NCI-H2029 (cell line): Measurements from ENCODE around the gene XKR7.
"Not testable (repeated sequence)": the region's sequence is repeated elsewhere in the genome, so short reads cannot be mapped to it uniquely, and the experiment has no call there.

Experiments used
- DNase-seq: peaks from one replicate; lab custom pipeline; 2025; lab: John Stamatoyannopoulos, UW

Gene XKR7

GRCh38 chr20:31967830-31968249 is at the start of gene XKR7:
Gene XKR7, plus strand, starts transcription at chr20:31968151. Its CDS starts 25 bp downstream, at chr20:31968176.
- peak; percentile 67 for DNase-seq

- DNase-seq: no peak
Measured at GRCh38 chr20:31918466-31919105, 49.4 kb upstream of the XKR7 start.

DNA sequence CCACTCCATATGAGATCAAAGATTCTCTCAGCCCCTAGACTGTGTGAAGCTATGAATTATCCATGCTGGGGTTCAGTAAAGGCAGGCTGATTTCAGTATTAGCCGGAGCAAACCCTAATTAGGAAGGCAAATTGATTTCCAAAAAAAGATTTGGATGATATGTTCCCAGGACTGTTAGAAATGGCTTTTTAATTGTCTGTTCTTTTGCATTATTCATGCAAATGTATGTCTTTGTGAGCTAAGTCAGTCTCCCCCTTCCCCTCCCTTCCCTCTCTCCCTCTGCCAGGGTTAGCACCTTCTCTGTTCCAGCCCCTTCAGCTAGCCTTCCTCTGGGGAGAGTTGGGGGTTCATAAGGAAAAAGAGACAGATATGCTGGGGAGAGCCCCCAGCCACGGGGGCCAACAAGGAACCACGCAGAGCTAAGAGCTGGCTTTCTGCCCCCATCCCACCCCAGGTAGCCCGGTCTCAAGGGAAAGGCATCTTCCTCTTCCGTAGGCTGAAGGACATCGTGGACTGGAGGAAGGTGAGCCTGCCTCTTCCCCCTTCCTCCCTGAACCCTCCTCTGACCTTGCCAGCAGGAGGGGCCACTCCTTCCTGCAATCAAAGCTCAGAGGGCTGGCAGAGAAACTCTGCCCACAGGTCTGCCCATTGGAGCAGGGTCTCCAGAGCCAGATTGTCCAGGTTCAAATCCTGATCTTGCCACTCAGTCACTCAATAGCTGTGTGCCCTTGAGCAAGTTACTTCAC is 48.4 kb upstream of the XKR7 start:
- DNase-seq: no peak

DNA sequence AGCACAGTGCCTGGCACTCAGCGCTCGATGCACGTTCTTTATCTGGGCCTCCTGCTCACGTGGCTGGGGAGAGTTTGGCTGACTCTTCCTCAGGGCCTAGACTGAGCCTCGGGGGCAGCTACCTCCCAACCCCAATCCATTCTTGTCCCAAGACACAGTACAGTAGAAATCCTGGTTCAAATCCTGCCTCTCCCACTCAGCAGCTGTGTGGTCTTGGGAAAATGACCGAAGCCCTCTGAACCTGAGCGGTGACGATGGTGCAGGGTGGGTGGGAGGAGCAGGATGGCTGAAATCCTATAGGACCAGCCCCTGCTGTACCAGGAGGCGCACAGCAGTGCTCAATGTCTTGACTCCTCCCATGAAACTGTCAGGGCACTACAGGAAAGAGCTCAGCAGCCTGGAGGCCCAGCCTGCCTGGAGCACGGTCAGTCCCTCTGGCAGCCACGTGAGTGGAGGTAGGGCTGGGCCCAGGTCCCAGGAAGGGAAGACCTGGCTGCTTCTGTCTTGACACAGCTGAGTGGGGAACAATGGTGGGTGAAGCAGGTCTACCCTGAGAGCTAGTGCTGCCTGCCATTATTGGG is 47.6 kb upstream of the XKR7 start:
- DNase-seq: no peak

GRCh38 chr20:31921480-31921879 is 46.5 kb upstream of the XKR7 start:
- DNase-seq: not testable (repeated sequence)

GRCh38 chr20:31922181-31922580 is 45.8 kb upstream of the XKR7 start:
- no peak for DNase-seq

- DNase-seq: no peak
Measured at GRCh38 chr20:31922588-31922987, 45.4 kb upstream of the XKR7 start.

DNA sequence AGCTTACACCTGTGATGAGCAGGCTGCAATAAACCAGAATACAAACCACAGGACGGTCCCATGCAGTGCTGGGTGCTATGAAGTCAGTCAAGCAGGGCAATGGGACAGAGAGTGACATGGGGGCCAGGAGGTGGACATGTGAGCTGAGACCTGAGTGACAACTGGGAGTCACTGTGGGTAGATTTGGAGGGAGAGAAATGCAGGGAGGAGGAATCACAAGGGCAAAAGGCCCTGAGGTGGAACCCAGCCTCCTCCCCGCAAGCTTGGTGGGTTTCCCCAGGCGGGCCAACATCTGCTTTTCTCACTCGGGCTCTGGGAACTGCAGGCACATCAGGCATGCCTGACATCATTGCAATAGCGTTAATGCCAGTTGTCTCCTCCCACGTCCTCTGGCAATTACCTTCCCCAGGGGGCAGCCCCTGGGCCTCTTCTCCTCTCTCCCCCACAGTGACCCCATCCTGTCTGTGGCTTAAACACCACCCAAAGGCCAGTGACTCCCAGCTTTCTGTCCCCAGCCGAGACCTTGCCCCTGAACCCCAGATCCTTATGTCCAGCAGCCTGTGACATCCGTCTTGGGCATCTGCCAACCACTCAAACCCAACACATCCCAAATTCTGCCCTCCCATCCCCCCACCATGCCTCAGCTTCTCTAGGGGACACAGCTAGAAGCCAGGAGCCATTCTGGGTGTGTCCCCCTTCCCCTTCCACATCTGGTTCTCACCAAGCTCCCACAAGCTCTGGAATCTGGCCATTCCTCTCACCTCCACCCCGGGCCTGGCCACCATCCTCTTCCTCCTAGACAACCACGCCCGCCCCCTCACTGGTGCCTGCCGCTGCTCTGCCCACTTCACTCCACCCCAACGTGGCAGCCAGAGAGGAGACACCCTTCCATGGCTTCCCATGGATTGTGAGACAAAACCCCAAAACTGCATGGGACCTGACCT is 44.3 kb upstream of the XKR7 start:
- no peak for DNase-seq

- DNase-seq: no peak
Measured at GRCh38 chr20:31924561-31924960, 43.4 kb upstream of the XKR7 start.

DNA sequence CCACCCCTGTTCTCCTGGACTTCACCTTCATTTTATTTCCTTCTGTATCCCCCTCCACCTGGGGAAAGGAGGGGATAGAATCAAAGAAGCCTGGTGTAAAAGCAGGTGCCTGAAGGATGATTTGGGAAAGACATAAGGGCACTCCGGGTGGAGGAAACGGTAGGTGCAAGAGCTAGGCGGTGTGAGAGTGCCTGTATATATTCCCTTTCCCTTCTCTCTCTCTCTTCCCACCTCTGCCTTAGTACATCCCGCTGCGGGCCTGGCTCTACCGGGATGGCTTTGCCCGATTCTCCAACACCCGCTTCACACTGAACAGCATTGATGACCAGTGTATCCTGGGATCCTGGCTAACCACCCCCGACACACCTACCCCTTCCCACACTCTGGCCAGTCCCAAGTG is 42.3 kb upstream of the XKR7 start:
- DNase-seq: no peak

- DNase-seq: no peak
Measured at GRCh38 chr20:31926493-31926892, 41.5 kb upstream of the XKR7 start.

DNA sequence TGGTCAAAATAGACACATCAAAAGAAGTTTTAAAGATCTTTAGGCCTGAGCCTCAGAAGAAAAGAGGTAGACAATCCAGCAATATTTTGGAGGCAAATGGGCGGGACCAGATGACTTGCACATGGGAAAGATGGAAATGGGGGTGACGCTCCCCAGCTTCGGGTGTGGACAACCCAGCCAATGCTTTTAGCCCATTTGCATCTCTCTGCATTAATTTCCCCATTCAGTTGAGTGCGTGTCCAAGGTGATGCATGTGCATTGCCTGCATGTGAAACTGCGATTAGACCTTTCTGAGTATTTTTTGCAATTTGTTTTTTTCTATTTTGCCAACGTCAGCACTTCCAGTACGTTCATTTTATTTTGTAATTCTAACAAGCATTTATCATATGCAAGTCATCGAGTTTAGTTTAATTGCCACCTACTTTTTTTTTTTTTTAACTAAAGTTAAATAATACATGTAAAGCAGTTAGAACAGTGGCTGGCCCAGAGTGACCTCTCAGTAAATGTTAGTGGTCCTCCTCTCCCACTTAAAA is 40.3 kb upstream of the XKR7 start:
- no peak for DNase-seq

GRCh38 chr20:31929631-31930030 is 38.3 kb upstream of the XKR7 start:
- DNase-seq: not testable (repeated sequence)

GRCh38 chr20:31930779-31931178 is 37.2 kb upstream of the XKR7 start:
- no peak for DNase-seq

DNA sequence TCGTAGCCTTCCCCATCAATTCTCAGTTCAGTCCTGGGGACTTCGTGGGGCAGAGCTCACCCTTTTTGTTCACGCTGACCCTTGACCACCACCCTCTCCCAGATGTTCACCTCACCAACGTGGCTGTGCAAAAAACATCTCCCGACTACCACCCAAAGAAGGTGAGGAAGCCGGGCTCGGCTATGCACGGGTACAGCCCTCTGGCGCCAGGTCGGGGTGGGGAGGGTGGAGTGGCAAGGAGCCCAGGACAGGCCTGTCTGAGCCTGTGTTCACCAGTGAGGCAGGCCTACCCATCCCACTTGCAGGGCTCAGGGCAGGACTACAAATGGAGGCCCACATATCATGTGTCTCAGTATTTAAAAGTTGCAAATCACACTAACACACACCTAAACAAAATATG is 34.3 kb upstream of the XKR7 start:
- DNase-seq: no peak

DNA sequence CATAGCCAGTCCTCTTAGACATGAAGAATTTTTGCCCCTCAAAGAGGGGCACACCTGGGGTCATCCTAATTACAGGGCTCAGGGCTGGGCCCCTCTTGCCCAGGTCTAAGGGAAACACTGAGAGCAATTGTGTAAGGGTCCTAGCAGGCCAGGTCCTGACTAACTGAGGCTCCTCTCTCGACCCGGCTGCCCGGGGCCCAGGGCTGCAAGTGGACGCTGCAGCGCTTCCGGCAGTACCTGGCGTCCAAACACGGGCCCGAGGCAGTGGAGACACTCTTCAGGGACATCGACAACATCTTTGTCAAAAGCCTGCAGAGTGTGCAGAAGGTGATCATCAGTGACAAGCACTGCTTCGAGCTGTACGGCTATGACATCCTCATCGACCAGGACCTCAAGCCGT is 33.5 kb upstream of the XKR7 start:
- no peak for DNase-seq

DNA sequence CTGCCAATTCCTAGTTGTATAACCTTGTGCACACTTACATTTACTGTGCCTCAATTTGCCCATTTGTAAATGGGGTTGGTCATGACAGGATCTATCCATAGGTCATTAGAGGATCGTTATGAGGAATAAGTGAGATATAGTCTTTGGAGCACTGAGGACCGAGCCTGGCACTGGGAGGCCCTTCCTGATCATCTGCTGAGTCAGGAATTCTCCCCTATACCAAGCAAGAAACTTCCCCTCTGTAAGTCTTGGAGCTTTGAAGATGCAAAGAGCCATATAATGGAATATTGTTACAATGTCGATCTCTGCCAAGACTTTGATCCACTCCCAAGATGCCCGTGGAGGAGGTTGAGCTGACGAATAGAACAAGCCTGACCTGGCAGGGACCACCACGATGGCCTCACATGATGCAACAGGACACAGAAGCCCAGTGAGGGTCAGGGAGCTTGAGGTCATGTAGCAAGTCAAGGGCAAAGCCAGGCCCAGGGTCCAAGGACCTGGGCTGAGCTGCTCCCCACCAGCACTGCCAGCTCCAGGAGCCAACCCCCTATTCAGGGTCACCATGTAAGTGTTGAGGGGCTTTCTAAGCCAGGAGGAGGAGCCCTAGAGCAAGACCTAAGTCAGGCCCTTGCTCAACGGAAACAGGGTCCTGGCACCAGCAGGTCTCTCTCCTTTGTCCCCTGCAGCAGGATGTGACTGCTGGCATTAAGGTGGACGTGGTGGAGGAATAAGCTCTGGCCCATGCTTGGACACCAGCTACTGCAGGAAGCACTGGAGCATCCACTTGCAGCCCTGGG is 32.8 kb upstream of the XKR7 start:
- DNase-seq: no peak

DNA sequence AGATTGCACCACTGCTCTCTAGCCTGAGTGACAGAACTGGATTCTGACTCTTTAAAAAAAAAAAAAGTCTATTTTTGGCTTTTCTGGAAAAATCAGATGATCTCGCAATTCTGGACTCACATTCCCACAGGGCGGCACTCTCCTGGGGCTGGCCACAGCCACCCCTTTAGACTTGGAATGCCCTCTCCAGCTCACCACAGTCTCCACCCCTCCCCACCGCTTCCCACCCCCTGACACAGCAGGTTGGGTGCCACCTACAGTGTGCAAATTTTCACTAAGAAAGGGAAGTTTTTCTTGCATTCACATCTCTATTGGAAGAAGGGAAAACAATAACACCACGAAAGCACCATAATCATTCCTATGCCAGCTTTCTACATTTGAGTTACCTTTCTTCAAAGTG is 31.5 kb upstream of the XKR7 start:
- DNase-seq: no peak

- DNase-seq: no peak
Measured at GRCh38 chr20:31937820-31938219, 30.1 kb upstream of the XKR7 start.

DNA sequence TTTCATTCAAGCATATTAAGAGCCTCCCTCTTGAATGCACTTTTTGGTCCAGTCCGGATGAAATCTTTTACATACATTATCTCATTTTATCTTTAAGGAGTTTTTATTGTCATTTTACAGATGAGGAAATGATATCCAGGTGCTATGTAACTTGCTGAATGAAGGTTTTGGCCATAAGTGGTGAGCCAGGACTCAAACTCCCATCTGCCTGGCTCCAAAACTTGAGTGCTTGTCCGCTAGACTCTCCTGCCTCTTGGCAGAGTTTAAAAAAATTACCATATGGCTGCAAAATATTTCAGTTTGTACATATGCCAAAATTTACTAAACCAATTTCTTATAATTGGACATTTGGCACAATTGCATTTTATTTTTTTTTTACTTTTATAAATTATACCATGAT is 28.3 kb upstream of the XKR7 start:
- DNase-seq: no peak

- no peak for DNase-seq
Measured at GRCh38 chr20:31943052-31943471, 24.9 kb upstream of the XKR7 start.
